A549 (cell line): ENCODE measurements around the gene HSF2BP. TPM values are rescaled to one million over a fixed set of nuclear protein-coding genes. Genes with fewer than 3 reads are reported as not detected.

Source experiments
- ATAC-seq, 2 experiments: fragments of 200-7000 bp in 1 of 2; fragments of >200 bp in 1 of 2; cut with Nextera tagmentation in 1 of 2; cut with Tn5 transposase in 1 of 2; 3 replicates each; pipeline versions ENCODE4 v1.8.0 to v1.9.1; 2018 to 2020; ENCODE audit warnings: mild to moderate bottlenecking in 1 of 2, moderate library complexity in 1 of 2
- CTCF ChIA-PET: fragments of 300-600 bp; sonication (Branson Sonifier 250); formaldehyde crosslinking; extraction: SDS; loops from one replicate; lab custom pipeline; 2021; ENCODE audit warnings: antibody characterized with exemption, inconsistent platforms; lab: Yijun Ruan, JAX
- POLR2A ChIA-PET: fragments of 350-600 bp; formaldehyde crosslinking; extraction: SDS; loops from one replicate; lab custom pipeline; 2021; ENCODE audit warnings: antibody characterized with exemption, inconsistent platforms; lab: Yijun Ruan, JAX
- DNase-seq, 2 experiments: peaks; one replicate each; pipeline versions ENCODE4 v3.0.0 to v3.0.0-alpha.2; 2011 to 2016; ENCODE audit warnings: low read depth in 1 of 2, low spot score in 1 of 2
- FAIRE-seq: peaks from 2 replicates; lab custom pipeline; 2011; peaks lifted over from hg19 to GRCh38; lab: Jason Lieb, UNC
- H3K27ac ChIP-seq, 2 experiments: fragments of >200 bp; sonication (Bioruptor Twin); formaldehyde crosslinking; 3 replicates each; pipeline ENCODE4 v1.5.1; 2016 to 2017
- H3K4me1 ChIP-seq: fragments of >200 bp; sonication (Bioruptor Twin); formaldehyde crosslinking; 3 replicates; pipeline ENCODE4 v1.6.1; 2016
- H3K4me2 ChIP-seq: fragments of >200 bp; sonication (Bioruptor Twin); formaldehyde crosslinking; 3 replicates; pipeline ENCODE4 v1.6.1; 2016
- H3K4me3 ChIP-seq: fragments of >200 bp; sonication (Bioruptor Twin); formaldehyde crosslinking; 3 replicates; pipeline ENCODE4 v1.5.1; 2016
- H3K9me3 ChIP-seq: fragments of >200 bp; sonication (Bioruptor Twin); formaldehyde crosslinking; 3 replicates; pipeline ENCODE4 v1.6.1; 2016
- BCL3 ChIP-seq: fragments of >200 bp; sonication (Bioruptor Twin); formaldehyde crosslinking; IDR thresholded peaks from 3 replicates; pipeline ENCODE4 v1.6.1; 2016
- CBX8 ChIP-seq: fragments of 200-600 bp; sonication (generic); IDR thresholded peaks from 2 replicates; pipeline ENCODE4 v1.6.1; 2016
- CHD2 ChIP-seq: fragments of 150-350 bp; IDR thresholded peaks from 2 replicates; pipeline ENCODE4 v1.6.1; 2014; ENCODE audit warnings: low read length; ENCODE audit not compliant: partially characterized antibody
- E2F6 ChIP-seq: IDR thresholded peaks from 2 replicates; pipeline ENCODE4 v1.6.1; 2012; ENCODE audit warnings: low read depth, borderline replicate concordance
- EHMT2 ChIP-seq: fragments of 200-600 bp; sonication (generic); IDR thresholded peaks from 2 replicates; pipeline ENCODE4 v1.6.1; 2016; ENCODE audit warnings: antibody characterized with exemption, low read depth, mild to moderate bottlenecking, moderate library complexity
- EP300 ChIP-seq, 2 experiments: fragments of >200 bp; sonication (Bioruptor Twin); formaldehyde crosslinking; IDR thresholded peaks; 2 replicates in 1 of 2; 3 replicates in 1 of 2; pipeline ENCODE4 v1.6.1; 2016 to 2017
- FOSB ChIP-seq: fragments of 250-450 bp; sonication (Bioruptor Pico); IDR thresholded peaks from 2 replicates; pipeline ENCODE4 v1.5.0; 2020; ENCODE audit warnings: mild to moderate bottlenecking, moderate library complexity
- FOXS1 ChIP-seq: fragments of 250-450 bp; sonication (Bioruptor Pico); IDR thresholded peaks from 2 replicates; pipeline ENCODE4 v1.5.0; 2020; ENCODE audit warnings: mild to moderate bottlenecking, moderate library complexity
- GATA3 ChIP-seq: IDR thresholded peaks from 2 replicates; pipeline ENCODE4 v1.6.1; 2012; ENCODE audit warnings: borderline replicate concordance
- HES2 ChIP-seq: fragments of >200 bp; sonication (Bioruptor Twin); formaldehyde crosslinking; IDR thresholded peaks from 2 replicates; pipeline ENCODE4 v1.6.1; 2016
- MAZ ChIP-seq: fragments of 150-350 bp; IDR thresholded peaks from 2 replicates; pipeline ENCODE4 v1.6.1; 2014; ENCODE audit warnings: antibody characterized with exemption, low read depth, low read length, borderline replicate concordance
- NFE2L2 ChIP-seq: fragments of 150-350 bp; conservative IDR thresholded peaks from 2 replicates; pipeline ENCODE4 v1.6.1; 2014; ENCODE audit warnings: low read length
- NPAS2 ChIP-seq: fragments of 250-450 bp; sonication (Bioruptor Pico); IDR thresholded peaks from 2 replicates; pipeline ENCODE4 v1.8.0; 2022; ENCODE audit warnings: mild to moderate bottlenecking, moderate library complexity, borderline replicate concordance
- RCOR1 ChIP-seq: fragments of 150-350 bp; IDR thresholded peaks from 2 replicates; pipeline ENCODE4 v1.6.1; 2014; ENCODE audit warnings: antibody characterized with exemption, low read length, low read depth
- REST ChIP-seq: fragments of 200-600 bp; sonication (generic); IDR thresholded peaks from 2 replicates; pipeline ENCODE4 v1.6.1; 2016; ENCODE audit warnings: antibody characterized with exemption, mild to moderate bottlenecking, moderate library complexity
- RFX5 ChIP-seq: fragments of 450-650 bp; IDR thresholded peaks from 2 replicates; pipeline ENCODE4 v1.7.1; 2014; ENCODE audit warnings: antibody characterized with exemption, mild to moderate bottlenecking, moderate library complexity
- RNF2 ChIP-seq: fragments of 200-600 bp; sonication (generic); IDR thresholded peaks from 2 replicates; pipeline ENCODE4 v1.6.1; 2016; ENCODE audit warnings: low read depth, mild to moderate bottlenecking, antibody characterized with exemption, moderate library complexity, borderline replicate concordance
- SMC3 ChIP-seq: fragments of >200 bp; sonication (Bioruptor Twin); formaldehyde crosslinking; IDR thresholded peaks from 3 replicates; pipeline ENCODE4 v1.6.1; 2018; ENCODE audit warnings: inconsistent platforms
- ZC3H11A ChIP-seq: fragments of 450-650 bp; IDR thresholded peaks from 2 replicates; pipeline ENCODE4 v1.6.1; 2014; ENCODE audit warnings: antibody characterized with exemption, mild to moderate bottlenecking
- WGBS: methylation state at CpG from one replicate; pipeline ENCODE4 v1.1.6; 2017; ENCODE audit errors: missing lambda C conversion rate; 5-methylcytosine and 5-hydroxymethylcytosine counted together
- polyA plus RNA-seq, 4 experiments: library from polyadenylated mRNA; depleted of rRNA in 3 of 4; stranded (reverse); fragments of >200 nt; fragmentation: RNase III in 1 of 4; extraction: RNeasy Plus Mini Kit Qiagen cat#74134 plus additional on column Dnase treatment in 1 of 4; gene quantifications; 2 replicates in 3 of 4; 3 replicates in 1 of 4; pipeline ENCODE4 v1.2.3, GENCODE V29; 2011 to 2017

Gene HSF2BP
- polyA plus RNA-seq, 2 of the 4 experiments (the other 2 are of a cell fraction): 1.7 to 3.1 TPM

- POLR2A ChIA-PET: interaction anchor here (1.2 kb wide), 1 partner anchor 11 kb away, joined by 3 read pairs; no protein-coding TSS in a partner anchor
- FAIRE-seq: no peak
- ATAC-seq: no peak
Observed at GRCh38 chr21:43574741-43575472, 84.4 kb downstream of the HSF2BP start.

GRCh38 chr21:43573921-43574320 is 85.4 kb downstream of the HSF2BP start:
- CTCF ChIA-PET: interaction anchor here (1.5 kb wide), 1 partner anchor 72 kb away, joined by 3 read pairs; no protein-coding TSS in a partner anchor
- TF ChIP-seq HES2 (no peak), GATA3 (no peak), NFE2L2 (no peak), CHD2 (no peak), FOXS1 (CRISPR knock-in tag) (no peak), EP300 (IDR thresholded peaks at IDR 0.05) (no peak), FOSB (CRISPR knock-in tag) (no peak), CBX8 (no peak), ZC3H11A (no peak), BCL3 (no peak), MAZ (no peak), RCOR1 (no peak), EHMT2 (no peak), SMC3 (no peak), E2F6 (no peak)
- FAIRE-seq (no peak), DNase-seq (no peak), ATAC-seq (no peak)
- Histone ChIP-seq H3K9me3 (no peaks in the 10 kb centered on the region), H3K27ac (peak overlapping the region in 1 of 2 experiments; percentile 70; a peak in 2 of 6 replicates), H3K4me2 (no peak overlapping the region), H3K4me1 (no peaks in the 10 kb centered on the region), H3K4me3 (no peak overlapping the region)
- POLR2A ChIA-PET: interaction anchor here (1.2 kb wide), 1 partner anchor 12 kb away, joined by 3 read pairs; no protein-coding TSS in a partner anchor
- WGBS: 96% methylated on average over 5 of the region's 7 CpGs

More at GRCh38 chr21:43574741-43575472, 84.4 kb downstream of the HSF2BP start:
- WGBS: 93% methylated on average over 15 of the region's 19 CpGs
- Histone ChIP-seq H3K4me2 (no peak overlapping the region), H3K27ac (peak overlapping the region; percentile 21 to 61; a peak in 3 of 6 replicates), H3K4me1 (no peaks in the 10 kb centered on the region), H3K4me3 (no peak overlapping the region), H3K9me3 (no peaks in the 10 kb centered on the region)
- CTCF ChIA-PET: interaction anchor here (1.0 to 1.5 kb wide), 3 partner anchors 71 to 378 kb away, joined by 3 read pairs; no protein-coding TSS in a partner anchor
- DNase-seq: no peak
- no peak for TF ChIP-seq RNF2
- no peak for TF ChIP-seq EP300 (IDR thresholded peaks at IDR 0.05)
- no peak for TF ChIP-seq NPAS2
- no peak for TF ChIP-seq REST
- no peak for TF ChIP-seq RFX5
- TF ChIP-seq FOSB (CRISPR knock-in tag): no peak
